Spleen (tissue), 11 donors: ENCODE data around the gene ERC2. TPM values are rescaled to one million over a fixed set of nuclear protein-coding genes. Genes with fewer than 3 reads are reported as not detected.

ENCODE experiments used
- DNase-seq: peaks from one replicate; pipeline ENCODE4 v3.0.0-alpha.2; 2020
- H3K27ac ChIP-seq, 8 donors: fragments of 200-600 bp; sonication (generic) in 7 of 8; 1 replicate in 4 of 8; 2 replicates in 4 of 8; pipeline versions ENCODE4 v1.5.0 to v1.8.0; 2016 to 2021; ENCODE audit warnings: inconsistent platforms in 4 of 8, mild to moderate bottlenecking in 4 of 8, moderate library complexity in 1 of 8
- H3K27me3 ChIP-seq, 7 donors: fragments of 200-600 bp; sonication (generic) in 6 of 7; replicated peaks in 1 of 7; 1 replicate in 4 of 7; 2 replicates in 3 of 7; pipeline versions ENCODE4 v1.5.0 to v1.8.0; 2016 to 2021; ENCODE audit warnings: inconsistent platforms in 3 of 7, mild to moderate bottlenecking in 1 of 7
- H3K36me3 ChIP-seq, 6 donors: fragments of 200-600 bp; sonication (generic) in 5 of 6; 1 replicate in 4 of 6; 2 replicates in 2 of 6; pipeline versions ENCODE4 v1.5.0 to v1.8.0; 2016 to 2021; ENCODE audit warnings: inconsistent platforms in 2 of 6
- H3K4me1 ChIP-seq, 6 donors: fragments of 200-600 bp; sonication (generic) in 5 of 6; 1 replicate in 3 of 6; 2 replicates in 3 of 6; pipeline versions ENCODE4 v1.5.0 to v1.8.0; 2016 to 2021; ENCODE audit warnings: inconsistent platforms in 3 of 6
- H3K4me3 ChIP-seq, 8 donors: fragments of 200-600 bp; sonication (generic) in 7 of 8; 1 replicate in 4 of 8; 2 replicates in 4 of 8; pipeline versions ENCODE4 v1.5.0 to v1.8.0; 2016 to 2021; ENCODE audit warnings: inconsistent platforms in 4 of 8, mild to moderate bottlenecking in 4 of 8, moderate library complexity in 2 of 8
- H3K9me3 ChIP-seq, 8 donors: fragments of 200-600 bp; sonication (generic) in 7 of 8; 1 replicate in 4 of 8; 2 replicates in 4 of 8; pipeline versions ENCODE4 v1.5.0 to v1.8.0; 2016 to 2021; ENCODE audit warnings: inconsistent platforms in 4 of 8
- CTCF ChIP-seq, 11 experiments: fragments of 200-600 bp in 7 of 11; fragments of 450-650 bp in 4 of 11; sonication (generic) in 4 of 11; IDR thresholded peaks in 8 of 11; conservative IDR thresholded peaks in 3 of 11; 1 replicate in 7 of 11; 2 replicates in 4 of 11; pipeline versions ENCODE4 v1.4.0 to v1.8.0; 2016 to 2021; ENCODE audit warnings: antibody characterized with exemption in 11 of 11, inconsistent platforms in 4 of 11, mild to moderate bottlenecking in 1 of 11
- POLR2A ChIP-seq, 3 donors: fragments of 450-650 bp; IDR thresholded peaks; one replicate each; pipeline ENCODE4 v1.5.1; 2017; ENCODE audit warnings: antibody characterized with exemption in 3 of 3, mild to moderate bottlenecking in 1 of 3
- POLR2AphosphoS5 ChIP-seq, 3 donors: sonication (generic); formaldehyde crosslinking; IDR thresholded peaks; one replicate each; pipeline ENCODE4 v1.5.1; 2017; ENCODE audit warnings: antibody characterized with exemption in 3 of 3
- WGBS, 5 donors: extraction: QIAGEN DNeasy Blood & Tissue Kit in 3 of 5; methylation state at CpG; one replicate each; pipeline versions ENCODE4 v1.1.5 to v1.1.7; 2013 to 2018; 5-methylcytosine and 5-hydroxymethylcytosine counted together
- intact Hi-C: fragments of 100-400 bp; cut with DNase I; formaldehyde crosslinking; loops from one replicate; pipeline ENCODE4 v1.15.0; 2023; ENCODE audit warnings: low total_unique reads
- polyA plus RNA-seq, 3 donors: library from polyadenylated mRNA; stranded (reverse); fragments of 200-250 nt; gene quantifications; one replicate each; pipeline ENCODE4 v1.2.1, GENCODE V29; 2013
- total RNA-seq, 7 donors: library from RNA; depleted of rRNA in 3 of 7; stranded (reverse); fragments of >200 nt in 3 of 7; fragmentation: NEBNext Ultra II Directional in 4 of 7; extraction: Animal tissue kit (Norgen Biotek cat#: 25700) in 4 of 7; gene quantifications; one replicate each; pipeline versions ENCODE4 v1.1.0 to v1.2.1, GENCODE V29; 2016 to 2021
- donor health status: healthy with polysubstance abuse.
- donor health status: DM: no; HTN: no; CAD: no; lungs with moderate emphysema.
- donor health status: DM: no; HTN: no; CAD: no.
- donor health status: Bipolar disorder and iron deficiency.
- donor health status: healthy.
- donor health status: DM: no; HTN: no; CAD: no.
- donor health status: DM: yes; HTN: yes; CAD: no.

ERC2 gene
- total and polyA plus RNA-seq, 10 donors = 0.04 to 4.9 (median 0.39) TPM

GRCh38 chr3:56397798-56398197 lies 70.5 kb downstream of the ERC2 start:
- Histone ChIP-seq H3K9me3 (peaks cover 0 to 5% (median 0%) of the 10 kb centered on the region in 8 donors), H3K4me3 (no peak overlapping the region), H3K36me3 (no peaks in the 10 kb centered on the region), H3K27ac (no peak overlapping the region), H3K27me3 (peaks cover 0 to 9% (median 0%) of the 10 kb centered on the region in 7 donors), H3K4me1 (no peaks in the 10 kb centered on the region)
- TF ChIP-seq CTCF (IDR thresholded peaks at IDR 0.05 in 8 of 11, conservative IDR thresholded peaks at IDR 0.05 in 3 of 11) (no peak), POLR2A (IDR thresholded peaks at IDR 0.05) (no peak), POLR2AphosphoS5 (IDR thresholded peaks at IDR 0.05) (no peak)
- no peak for DNase-seq
- WGBS, 5 donors = 69 to 88% (median 82%) methylated on average over 2 of the region's 2 CpGs
- intact Hi-C loops = no loop called here

GRCh38 chr3:56389183-56389830 lies 79.0 kb downstream of the ERC2 start:
- H3K9me3 ChIP-seq = no peaks in the 10 kb centered on the region
- H3K4me3 ChIP-seq = no peak overlapping the region
- TF ChIP-seq POLR2AphosphoS5 (IDR thresholded peaks at IDR 0.05) (no peak), POLR2A (IDR thresholded peaks at IDR 0.05) (no peak), CTCF (IDR thresholded peaks at IDR 0.05 in 8 of 11, conservative IDR thresholded peaks at IDR 0.05 in 3 of 11) (no peak)
- H3K4me1 ChIP-seq = no peaks in the 10 kb centered on the region
- no peaks in the 10 kb centered on the region for H3K36me3 ChIP-seq
- DNase-seq = no peak
- no peak overlapping the region for H3K27ac ChIP-seq
- 70 to 81% (median 76%) methylated on average over 3 of the region's 3 CpGs for WGBS, 5 donors
- peaks cover 0 to 5% (median 0%) of the 10 kb centered on the region in 7 donors for H3K27me3 ChIP-seq
- intact Hi-C loops = no loop called here

- Histone ChIP-seq H3K9me3 (no peaks in the 10 kb centered on the region), H3K27me3 (peaks cover 0 to 6% (median 0%) of the 10 kb centered on the region in 7 donors), H3K36me3 (no peaks in the 10 kb centered on the region), H3K4me3 (no peak overlapping the region), H3K27ac (no peak overlapping the region), H3K4me1 (no peaks in the 10 kb centered on the region)
- TF ChIP-seq POLR2AphosphoS5 (IDR thresholded peaks at IDR 0.05) (no peak), POLR2A (IDR thresholded peaks at IDR 0.05) (no peak), CTCF (IDR thresholded peaks at IDR 0.05 in 8 of 11, conservative IDR thresholded peaks at IDR 0.05 in 3 of 11) (no peak)
- 58 to 82% (median 72%) methylated on average over 3 of the region's 3 CpGs for WGBS, 5 donors
- DNase-seq = no peak
- intact Hi-C loops = no loop called here
Measured at GRCh38 chr3:56383092-56383491, 85.2 kb downstream of the ERC2 start.

- Histone ChIP-seq H3K27ac (no peak overlapping the region), H3K4me1 (no peaks in the 10 kb centered on the region), H3K27me3 (peaks cover 0 to 6% (median 0%) of the 10 kb centered on the region in 7 donors), H3K9me3 (peaks cover 2 to 28% (median 14%) of the 10 kb centered on the region in 8 donors), H3K4me3 (no peak overlapping the region), H3K36me3 (no peaks in the 10 kb centered on the region)
- intact Hi-C loops = no loop called here
- WGBS, 5 donors = 56 to 71% (median 67%) methylated on average over 7 of the region's 7 CpGs
- no peak for TF ChIP-seq CTCF (IDR thresholded peaks at IDR 0.05 in 8 of 11, conservative IDR thresholded peaks at IDR 0.05 in 3 of 11)
- TF ChIP-seq POLR2A (IDR thresholded peaks at IDR 0.05) = no peak
- TF ChIP-seq POLR2AphosphoS5 (IDR thresholded peaks at IDR 0.05) = no peak
- no peak for DNase-seq
Measured at GRCh38 chr3:56379723-56380287, 88.5 kb downstream of the ERC2 start.
